Heart left ventricle (tissue), 13 donors: ENCODE measurements around the gene RAB27B.

ENCODE experiments used
- POLR2A ChIP-seq, 2 donors: fragments of 450-650 bp; IDR thresholded peaks; one replicate each; pipeline ENCODE4 v1.6.1; 2017; ENCODE audit warnings: antibody characterized with exemption in 2 of 2, mild to moderate bottlenecking in 2 of 2, moderate library complexity in 2 of 2
- TF ChIP-seq, protein P1 (sequence below), 12 donors: fragments of 200-600 bp; sonication (generic) in 4 of 12; IDR thresholded peaks; one replicate each; pipeline versions ENCODE4 v1.5.0 to v1.8.0; 2018 to 2022; ENCODE audit warnings: antibody characterized with exemption in 12 of 12, mild to moderate bottlenecking in 5 of 12
- donor health status: ischemic (EF 13 %, LVEDD 7.1; RV severe dilation, severe dysfunction).
- donor health status: DM: no; HTN: yes; CAD: no.
- donor health status: DM: no; HTN: no; CAD: no.
- donor health status: ischemic (EF 25% LVEDD 6.9; RV normal size, moderate dysfunction).
- donor health status: ischemic (EF 25% LVEDD 5.7; RV mildly dilated, moderate dysfunction).
- donor health status: ischemic (EF 35%, LVEDD 5.7; RV mildly dilated, moderate dysfunction).
- donor health status: nonischemic (EF 11% LVEDD 7.7; RV severe dilation, severe dysfunction).
- donor health status: DM: yes; HTN: yes; CAD: no.
- donor health status: PGD.
- donor health status: ischemic (EF 29% LVEDD 5.4; RV normal size, mild dysfunction).
- donor health status: nonischemic (EF 23%, LVEDD 6.1; RV moderate dilation, normal function).

DNA sequence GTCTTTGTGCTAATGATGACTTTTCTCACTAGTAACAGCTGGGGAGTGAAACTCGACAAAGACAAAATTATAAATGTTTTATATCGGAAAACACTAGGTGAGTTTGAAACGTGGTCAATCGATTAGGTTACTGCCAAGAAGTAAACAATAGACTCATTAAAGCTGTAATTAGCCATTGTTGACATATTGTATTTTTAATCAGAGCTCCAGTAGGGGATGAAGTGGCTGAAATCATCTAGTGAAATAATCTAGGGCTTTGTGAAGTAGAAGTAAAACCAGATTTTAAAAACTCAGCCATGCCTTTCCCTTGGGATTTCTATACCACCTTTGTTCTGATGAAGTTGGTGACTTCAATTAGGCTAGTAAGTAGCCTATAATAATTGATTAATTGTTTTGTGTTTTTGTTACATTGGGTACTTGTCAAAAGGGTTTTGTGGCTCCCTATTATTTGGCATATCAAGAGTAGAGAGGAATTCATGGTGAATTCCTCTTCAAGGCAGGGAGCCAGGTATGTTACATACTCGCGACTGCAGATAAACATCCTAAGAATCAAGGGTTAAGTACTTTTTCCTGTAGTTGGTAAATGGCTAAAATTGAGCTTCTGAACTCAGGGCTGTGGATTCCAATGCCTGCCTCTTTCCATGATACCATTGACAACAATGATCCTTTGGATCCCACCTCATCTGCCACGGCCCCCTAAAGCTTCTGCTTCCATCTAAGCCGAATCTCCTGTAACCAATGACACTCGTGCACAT lies 31.6 kb downstream of the RAB27B start:
- TF ChIP-seq, protein P1, sequence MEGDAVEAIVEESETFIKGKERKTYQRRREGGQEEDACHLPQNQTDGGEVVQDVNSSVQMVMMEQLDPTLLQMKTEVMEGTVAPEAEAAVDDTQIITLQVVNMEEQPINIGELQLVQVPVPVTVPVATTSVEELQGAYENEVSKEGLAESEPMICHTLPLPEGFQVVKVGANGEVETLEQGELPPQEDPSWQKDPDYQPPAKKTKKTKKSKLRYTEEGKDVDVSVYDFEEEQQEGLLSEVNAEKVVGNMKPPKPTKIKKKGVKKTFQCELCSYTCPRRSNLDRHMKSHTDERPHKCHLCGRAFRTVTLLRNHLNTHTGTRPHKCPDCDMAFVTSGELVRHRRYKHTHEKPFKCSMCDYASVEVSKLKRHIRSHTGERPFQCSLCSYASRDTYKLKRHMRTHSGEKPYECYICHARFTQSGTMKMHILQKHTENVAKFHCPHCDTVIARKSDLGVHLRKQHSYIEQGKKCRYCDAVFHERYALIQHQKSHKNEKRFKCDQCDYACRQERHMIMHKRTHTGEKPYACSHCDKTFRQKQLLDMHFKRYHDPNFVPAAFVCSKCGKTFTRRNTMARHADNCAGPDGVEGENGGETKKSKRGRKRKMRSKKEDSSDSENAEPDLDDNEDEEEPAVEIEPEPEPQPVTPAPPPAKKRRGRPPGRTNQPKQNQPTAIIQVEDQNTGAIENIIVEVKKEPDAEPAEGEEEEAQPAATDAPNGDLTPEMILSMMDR (IDR thresholded peaks at IDR 0.05) = no peak
- no peak for TF ChIP-seq POLR2A (IDR thresholded peaks at IDR 0.05)
